K562 (cell line): Measurements from ENCODE around the gene PRUNE1. TPM values are rescaled to one million over a fixed set of nuclear protein-coding genes. Genes with fewer than 3 reads are reported as not detected.

ENCODE experiments used
- ATAC-seq: fragments of 200-7000 bp; cut with Tn5 transposase; 3 replicates; pipeline ENCODE4 v1.9.1; 2020; ENCODE audit warnings: moderate library complexity
- BruUV-seq: library from RNA; stranded (reverse); fragments of 400-500 nt; replicated peaks from 2 replicates; lab custom pipeline; 2021; lab: Mats Ljungman, UMichigan
- CTCF ChIA-PET: fragments of 300-600 bp; formaldehyde crosslinking; extraction: SDS; loops from one replicate; lab custom pipeline; 2021; ENCODE audit warnings: low intra/inter-chr PET ratio; lab: Yijun Ruan, JAX
- POLR2A ChIA-PET: fragments of 300-600, 350-650 bp; sonication (Branson Sonifier 250); formaldehyde crosslinking; extraction: SDS; loops from one replicate; lab custom pipeline; 2021; ENCODE audit warnings: antibody characterized with exemption, inconsistent platforms; lab: Yijun Ruan, JAX
- DNase-seq, 4 experiments: peaks; one replicate each; pipeline versions ENCODE4 v3.0.0 to v3.0.0-alpha.2; 2011 to 2018; ENCODE audit warnings: low spot score in 3 of 4, mixed read lengths in 3 of 4; ENCODE audit errors: extremely low read depth in 1 of 4
- FAIRE-seq: peaks from 2 replicates; lab custom pipeline; 2011; peaks lifted over from hg19 to GRCh38; lab: Jason Lieb, UNC
- H2AFZ ChIP-seq: 2 replicates; pipeline ENCODE4 v1.6.0; 2011; ENCODE audit warnings: low read depth, low read length, control low read depth, inconsistent platforms
- H3K27ac ChIP-seq: fragments of 200-600 bp; 3 replicates; pipeline ENCODE4 v1.8.0; 2011; ENCODE audit warnings: low read depth, mild to moderate bottlenecking, control low read depth, inconsistent platforms, low read length, moderate library complexity, mixed read lengths; ENCODE audit errors: extremely low read depth
- H3K27me3 ChIP-seq, 2 experiments: fragments of 300-600 bp in 1 of 2; 2 replicates in 1 of 2; 3 replicates in 1 of 2; pipeline versions ENCODE4 v1.6.0 to v1.8.0; 2011; ENCODE audit warnings: inconsistent platforms in 2 of 2, low read length in 2 of 2, mild to moderate bottlenecking in 1 of 2, mixed read lengths in 1 of 2, moderate library complexity in 1 of 2; ENCODE audit not compliant: control insufficient read depth in 2 of 2, insufficient read depth in 2 of 2
- H3K36me3 ChIP-seq: fragments of 300-600 bp; 3 replicates; pipeline ENCODE4 v1.8.0; 2011; ENCODE audit warnings: mild to moderate bottlenecking, low read length, inconsistent platforms; ENCODE audit not compliant: control insufficient read depth, insufficient read depth
- H3K4me1 ChIP-seq, 2 experiments: fragments of 200-600 bp in 1 of 2; replicated peaks in 1 of 2; 2 replicates in 1 of 2; 3 replicates in 1 of 2; pipeline versions ENCODE4 v1.5.1 to v1.8.0; 2011; ENCODE audit warnings: inconsistent platforms in 2 of 2, low read length in 2 of 2, mild to moderate bottlenecking in 1 of 2, mixed read lengths in 1 of 2, moderate library complexity in 1 of 2; ENCODE audit not compliant: control insufficient read depth in 2 of 2, insufficient read depth in 2 of 2
- H3K4me2 ChIP-seq: 2 replicates; pipeline ENCODE4 v1.6.1; 2011; ENCODE audit warnings: low read length, control low read depth, inconsistent platforms, mixed read lengths; ENCODE audit not compliant: insufficient read depth
- H3K4me3 ChIP-seq: fragments of 200-600 bp; sonication (generic), shearing (Covaris generic); 2 replicates; pipeline ENCODE4 v1.5.1; 2016; ENCODE audit warnings: control low read depth, inconsistent platforms
- H3K79me2 ChIP-seq: fragments of 200-600 bp; 3 replicates; pipeline ENCODE4 v1.8.0; 2011; ENCODE audit warnings: low read length, inconsistent platforms; ENCODE audit not compliant: control insufficient read depth, insufficient read depth
- H3K9ac ChIP-seq, 2 experiments: 2 replicates each; pipeline versions ENCODE4 v1.6.0 to v1.6.1; 2011; ENCODE audit warnings: low read depth in 2 of 2, low read length in 2 of 2, control low read depth in 1 of 2, inconsistent platforms in 1 of 2, mild to moderate bottlenecking in 1 of 2, mixed read lengths in 1 of 2; ENCODE audit not compliant: insufficient read depth in 1 of 2
- H3K9me1 ChIP-seq: one replicate; pipeline ENCODE4 v1.6.0; 2011; ENCODE audit warnings: inconsistent platforms, mild to moderate bottlenecking, low read length, moderate library complexity; ENCODE audit not compliant: control insufficient read depth, insufficient read depth
- H3K9me3 ChIP-seq: replicated peaks from 2 replicates; pipeline ENCODE4 v1.5.1; 2011; ENCODE audit warnings: low read depth, low read length, inconsistent platforms; ENCODE audit not compliant: control insufficient read depth, insufficient read depth
- H4K20me1 ChIP-seq: replicated peaks from 2 replicates; pipeline ENCODE4 v1.6.1; 2011; ENCODE audit warnings: low read length, inconsistent platforms, mixed read lengths; ENCODE audit not compliant: control insufficient read depth, insufficient read depth
- CBFA2T2 ChIP-seq: fragments of 450-650 bp; conservative IDR thresholded peaks from 2 replicates; pipeline ENCODE4 v1.6.1; 2017; ENCODE audit warnings: mild to moderate bottlenecking
- CCNT2 ChIP-seq: IDR thresholded peaks from 2 replicates; pipeline ENCODE4 v1.6.1; 2011; ENCODE audit warnings: borderline replicate concordance, low read depth, mild to moderate bottlenecking, moderate library complexity, mixed read lengths, low read length; ENCODE audit not compliant: insufficient read length; ENCODE audit errors: extremely low read depth
- CEBPG ChIP-seq, 3 experiments: fragments of 200-800 bp in 1 of 3; sonication (Bioruptor generic) in 1 of 3; sonication (generic) in 1 of 3; formaldehyde crosslinking in 1 of 3; IDR thresholded peaks in 2 of 3; conservative IDR thresholded peaks in 1 of 3; 2 replicates each; pipeline versions ENCODE4 v1.6.1 to v1.8.0; 2016 to 2022; ENCODE audit warnings: missing compliant biosample characterization in 2 of 3, missing genetic modification characterization in 2 of 3, mild to moderate bottlenecking in 1 of 3, missing genetic modification reagents in 1 of 3
- CSDE1 ChIP-seq, 2 experiments: fragments of 450-650 bp; IDR thresholded peaks; 2 replicates each; pipeline ENCODE4 v1.6.1; 2016; ENCODE audit warnings: mild to moderate bottlenecking in 1 of 2
- GTF2A2 ChIP-seq: IDR thresholded peaks from 2 replicates; pipeline ENCODE4 v1.6.1; 2016; ENCODE audit warnings: mild to moderate bottlenecking, missing genetic modification characterization, missing compliant biosample characterization
- KDM2B ChIP-seq: fragments of 250-450 bp; sonication (Bioruptor Pico); IDR thresholded peaks from 2 replicates; pipeline ENCODE4 v1.8.0; 2021; ENCODE audit warnings: mild to moderate bottlenecking, moderate library complexity
- MIER1 ChIP-seq: fragments of 450-650 bp; IDR thresholded peaks from 2 replicates; pipeline ENCODE4 v1.6.1; 2016; ENCODE audit warnings: antibody characterized with exemption, mild to moderate bottlenecking, low read depth
- NCOR1 ChIP-seq: fragments of 450-650 bp; IDR thresholded peaks from 2 replicates; pipeline ENCODE4 v1.6.1; 2016; ENCODE audit warnings: mild to moderate bottlenecking, moderate library complexity
- NFRKB ChIP-seq: fragments of 450-650 bp; IDR thresholded peaks from 2 replicates; pipeline ENCODE4 v1.6.1; 2016; ENCODE audit warnings: low read depth
- NFYB ChIP-seq: IDR thresholded peaks from 2 replicates; pipeline ENCODE4 v1.6.1; 2011; ENCODE audit warnings: mild to moderate bottlenecking, moderate library complexity; ENCODE audit not compliant: insufficient read length; ENCODE audit errors: extremely low read depth
- POLR3A ChIP-seq: IDR thresholded peaks from 2 replicates; pipeline ENCODE4 v1.6.1; 2011; ENCODE audit warnings: borderline replicate concordance, mild to moderate bottlenecking, moderate library complexity; ENCODE audit not compliant: insufficient read length, insufficient read depth; ENCODE audit errors: extremely low read depth
- SOX6 ChIP-seq: fragments of 450-650 bp; IDR thresholded peaks from 2 replicates; pipeline ENCODE4 v1.6.1; 2014; ENCODE audit warnings: mild to moderate bottlenecking
- SREBF2 ChIP-seq: sonication (generic); formaldehyde crosslinking; IDR thresholded peaks from 2 replicates; pipeline ENCODE4 v1.4.0; 2020; ENCODE audit warnings: mild to moderate bottlenecking, missing genetic modification reagents
- TAL1 ChIP-seq: fragments of 450-650 bp; IDR thresholded peaks from 2 replicates; pipeline ENCODE4 v1.6.1; 2016; ENCODE audit warnings: mild to moderate bottlenecking
- ZNF232 ChIP-seq: sonication (generic); formaldehyde crosslinking; IDR thresholded peaks from 2 replicates; pipeline ENCODE4 v1.8.0; 2022; ENCODE audit warnings: mild to moderate bottlenecking, missing genetic modification reagents
- ZNF583 ChIP-seq: fragments of 250-450 bp; sonication (Bioruptor Pico); IDR thresholded peaks from 2 replicates; pipeline ENCODE4 v1.4.0; 2020
- WGBS: fragments of 100-300 bp; shearing (Covaris generic); methylation state at CpG from one replicate; pipeline ENCODE4 v1.1.6; 2016; ENCODE audit warnings: low coverage, mixed read lengths; ENCODE audit not compliant: insufficient coverage; ENCODE audit errors: missing lambda C conversion rate; 5-methylcytosine and 5-hydroxymethylcytosine counted together
- in situ Hi-C: fragments of 300-500 bp; cut with MboI; formaldehyde crosslinking; loops from 4 replicates; pipeline ENCODE4 v1.15.0; 2018; ENCODE audit warnings: inconsistent platforms, mixed read lengths
- intact Hi-C: fragments of 100-400 bp; cut with micrococcal nuclease; formaldehyde crosslinking; loops from 2 replicates; pipeline ENCODE4 v1.14.2; 2022
- polyA plus RNA-seq, 8 experiments: library from polyadenylated mRNA; depleted of rRNA in 4 of 8; stranded (reverse) in 5 of 8; unstranded in 3 of 8; fragments of >200 nt; fragmentation: Nextera tagmentation in 2 of 8; fragmentation: Illumina TruSeq in 1 of 8; extraction: Ambion mirVana in 2 of 8; extraction: Trizol in 1 of 8; gene quantifications; 2 replicates each; pipeline versions ENCODE4 v1.2.1 to v1.2.3, GENCODE V29; 2011 to 2014; ENCODE audit warnings: inconsistent platforms in 1 of 8, missing spikeins in 1 of 8
- total RNA-seq, 7 experiments: library from RNA; depleted of rRNA in 6 of 7; stranded (reverse); fragments of >200 nt in 6 of 7; fragmentation: Illumina TruSeq in 2 of 7; extraction: Trizol in 2 of 7; gene quantifications; 2 replicates each; pipeline versions ENCODE4 v1.2.1 to v1.2.3, GENCODE V29; 2011 to 2021; ENCODE audit warnings: low replicate concordance in 1 of 7
- TF ChIP-seq, protein P1 (sequence below): fragments of 450-650 bp; IDR thresholded peaks from 2 replicates; pipeline ENCODE4 v1.6.1; 2017; ENCODE audit warnings: antibody characterized with exemption, mild to moderate bottlenecking
- TF ChIP-seq, protein P2 (sequence below): fragments of 450-650 bp; IDR thresholded peaks from 2 replicates; pipeline ENCODE4 v1.6.1; 2017; ENCODE audit warnings: mild to moderate bottlenecking, moderate library complexity

The PRUNE1 gene
- total and polyA plus RNA-seq, 9 of the 15 experiments (the other 6 are each of a cell fraction or from before 2014, with no cell fraction given): 16.7 to 48.3 (median 26.2) TPM

GRCh38 chr1:151039521-151039920 is 31.3 kb downstream of the PRUNE1 start:
- BruUV-seq: no TSS peak
- WGBS: 4% methylated on average over 3 of the region's 3 CpGs
- POLR2A ChIA-PET: interaction anchor here (5.1 kb wide), 1 partner anchor 9 kb away, joined by 36 read pairs; the partner anchor contains the start of gene C1orf56
- TF ChIP-seq CEBPG (CRISPR knock-in tag; IDR thresholded peaks at IDR 0.05): no peak
- TF ChIP-seq CEBPG (tag; conservative IDR thresholded peaks at IDR 0.05 in 1 of 2, IDR thresholded peaks at IDR 0.05 in 1 of 2): no peak
- peak; percentile 24; the same call in 1 of the 2 replicates for TF ChIP-seq CBFA2T2
- TF ChIP-seq CCNT2: no peak
- peak; percentile 15; the same call in 1 of the 2 replicates for TF ChIP-seq TAL1
- TF ChIP-seq SOX6: peak; percentile 53; the same call in 1 of the 2 replicates
- no peak for TF ChIP-seq MIER1
- TF ChIP-seq, protein P1, sequence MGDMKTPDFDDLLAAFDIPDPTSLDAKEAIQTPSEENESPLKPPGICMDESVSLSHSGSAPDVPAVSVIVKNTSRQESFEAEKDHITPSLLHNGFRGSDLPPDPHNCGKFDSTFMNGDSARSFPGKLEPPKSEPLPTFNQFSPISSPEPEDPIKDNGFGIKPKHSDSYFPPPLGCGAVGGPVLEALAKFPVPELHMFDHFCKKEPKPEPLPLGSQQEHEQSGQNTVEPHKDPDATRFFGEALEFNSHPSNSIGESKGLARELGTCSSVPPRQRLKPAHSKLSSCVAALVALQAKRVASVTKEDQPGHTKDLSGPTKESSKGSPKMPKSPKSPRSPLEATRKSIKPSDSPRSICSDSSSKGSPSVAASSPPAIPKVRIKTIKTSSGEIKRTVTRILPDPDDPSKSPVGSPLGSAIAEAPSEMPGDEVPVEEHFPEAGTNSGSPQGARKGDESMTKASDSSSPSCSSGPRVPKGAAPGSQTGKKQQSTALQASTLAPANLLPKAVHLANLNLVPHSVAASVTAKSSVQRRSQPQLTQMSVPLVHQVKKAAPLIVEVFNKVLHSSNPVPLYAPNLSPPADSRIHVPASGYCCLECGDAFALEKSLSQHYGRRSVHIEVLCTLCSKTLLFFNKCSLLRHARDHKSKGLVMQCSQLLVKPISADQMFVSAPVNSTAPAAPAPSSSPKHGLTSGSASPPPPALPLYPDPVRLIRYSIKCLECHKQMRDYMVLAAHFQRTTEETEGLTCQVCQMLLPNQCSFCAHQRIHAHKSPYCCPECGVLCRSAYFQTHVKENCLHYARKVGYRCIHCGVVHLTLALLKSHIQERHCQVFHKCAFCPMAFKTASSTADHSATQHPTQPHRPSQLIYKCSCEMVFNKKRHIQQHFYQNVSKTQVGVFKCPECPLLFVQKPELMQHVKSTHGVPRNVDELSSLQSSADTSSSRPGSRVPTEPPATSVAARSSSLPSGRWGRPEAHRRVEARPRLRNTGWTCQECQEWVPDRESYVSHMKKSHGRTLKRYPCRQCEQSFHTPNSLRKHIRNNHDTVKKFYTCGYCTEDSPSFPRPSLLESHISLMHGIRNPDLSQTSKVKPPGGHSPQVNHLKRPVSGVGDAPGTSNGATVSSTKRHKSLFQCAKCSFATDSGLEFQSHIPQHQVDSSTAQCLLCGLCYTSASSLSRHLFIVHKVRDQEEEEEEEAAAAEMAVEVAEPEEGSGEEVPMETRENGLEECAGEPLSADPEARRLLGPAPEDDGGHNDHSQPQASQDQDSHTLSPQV: no peak
- TF ChIP-seq NCOR1: no peak
- TF ChIP-seq ZNF232 (CRISPR knock-in tag): no peak
- TF ChIP-seq ZNF583: no peak
- TF ChIP-seq POLR3A: no peak
- no peak for TF ChIP-seq NFYB
- no peak for TF ChIP-seq CSDE1 (IDR thresholded peaks at IDR 0.05)
- TF ChIP-seq, protein P2, sequence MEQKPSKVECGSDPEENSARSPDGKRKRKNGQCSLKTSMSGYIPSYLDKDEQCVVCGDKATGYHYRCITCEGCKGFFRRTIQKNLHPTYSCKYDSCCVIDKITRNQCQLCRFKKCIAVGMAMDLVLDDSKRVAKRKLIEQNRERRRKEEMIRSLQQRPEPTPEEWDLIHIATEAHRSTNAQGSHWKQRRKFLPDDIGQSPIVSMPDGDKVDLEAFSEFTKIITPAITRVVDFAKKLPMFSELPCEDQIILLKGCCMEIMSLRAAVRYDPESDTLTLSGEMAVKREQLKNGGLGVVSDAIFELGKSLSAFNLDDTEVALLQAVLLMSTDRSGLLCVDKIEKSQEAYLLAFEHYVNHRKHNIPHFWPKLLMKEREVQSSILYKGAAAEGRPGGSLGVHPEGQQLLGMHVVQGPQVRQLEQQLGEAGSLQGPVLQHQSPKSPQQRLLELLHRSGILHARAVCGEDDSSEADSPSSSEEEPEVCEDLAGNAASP: no peak
- no peak for TF ChIP-seq NFRKB
- TF ChIP-seq KDM2B (CRISPR knock-in tag): no peak
- no peak for TF ChIP-seq GTF2A2 (tag)
- TF ChIP-seq SREBF2 (CRISPR knock-in tag): no peak

More at GRCh38 chr1:151039521-151039920, 31.3 kb downstream of the PRUNE1 start:
- H3K79me2 ChIP-seq: no peaks in the 10 kb centered on the region
- H3K27ac ChIP-seq: no peak overlapping the region
- H3K4me3 ChIP-seq: no peak overlapping the region
- CTCF ChIA-PET: no interaction called here
- no peaks in the 10 kb centered on the region for H3K9me3 ChIP-seq
- intact Hi-C loops: no loop called here
- no peak overlapping the region for H2AFZ ChIP-seq
- peak; percentile 48 for FAIRE-seq
- H3K9me1 ChIP-seq: no peaks in the 10 kb centered on the region
- peaks cover 4 to 9% of the 10 kb centered on the region in 2 experiments; a peak in 2 of 5 replicates for H3K4me1 ChIP-seq
- no peak for ATAC-seq
- in situ Hi-C loops: no loop called here
- no peak for DNase-seq
- no peaks in the 10 kb centered on the region for H3K27me3 ChIP-seq
- peaks cover 11% of the 10 kb centered on the region; the same call in 2 of the 3 replicates for H3K36me3 ChIP-seq
- no peak overlapping the region for H3K9ac ChIP-seq
- no peak overlapping the region for H3K4me2 ChIP-seq
- H4K20me1 ChIP-seq: no peaks in the 10 kb centered on the region
